Dedifferentiated amniotic fluid mesenchymal stem cell (primary cell): ENCODE data around the gene GOLGA8A.
"Not testable (repeated sequence)": the region's sequence is repeated elsewhere in the genome, so short reads cannot be mapped to it uniquely, and the experiment has no call there.

Experiments used
- DNase-seq: peaks from one replicate; pipeline ENCODE4 v3.0.0-alpha.2; 2016; ENCODE audit errors: extremely low spot score

Gene GOLGA8A

GRCh38 chr15:34437687-34438086, at the start of gene GOLGA8A:
Gene GOLGA8A (minus strand): TSS chr15:34437808. CDS start chr15:34389691, 48,117 bp downstream.
- peak; percentile 67 for DNase-seq

DNA sequence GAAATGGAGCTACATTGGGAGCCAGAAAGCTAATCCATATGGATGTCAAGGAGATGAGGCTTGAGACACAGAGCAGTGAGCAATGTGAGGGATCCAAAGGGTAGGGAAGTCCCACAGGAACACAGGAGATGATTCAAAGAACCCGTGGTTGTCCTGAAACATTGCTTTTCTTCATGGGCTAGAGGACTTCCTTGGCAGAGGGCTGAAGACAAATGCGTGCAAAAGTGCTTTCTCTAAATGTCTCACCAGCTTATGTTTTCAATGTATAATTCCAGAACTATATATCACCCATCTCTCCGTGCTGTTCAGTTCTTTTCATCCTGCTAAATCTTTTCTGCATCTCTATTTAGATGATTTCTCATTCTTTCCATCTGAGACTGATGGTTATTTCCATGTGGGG, 46.0 kb upstream of the GOLGA8A start:
- no peak for DNase-seq

- DNase-seq = no peak
These were observed 43.8 kb upstream of the GOLGA8A start for GRCh38 chr15:34481370-34481769.

GRCh38 chr15:34473840-34474239, 36.2 kb upstream of the GOLGA8A start:
- no peak for DNase-seq

DNA sequence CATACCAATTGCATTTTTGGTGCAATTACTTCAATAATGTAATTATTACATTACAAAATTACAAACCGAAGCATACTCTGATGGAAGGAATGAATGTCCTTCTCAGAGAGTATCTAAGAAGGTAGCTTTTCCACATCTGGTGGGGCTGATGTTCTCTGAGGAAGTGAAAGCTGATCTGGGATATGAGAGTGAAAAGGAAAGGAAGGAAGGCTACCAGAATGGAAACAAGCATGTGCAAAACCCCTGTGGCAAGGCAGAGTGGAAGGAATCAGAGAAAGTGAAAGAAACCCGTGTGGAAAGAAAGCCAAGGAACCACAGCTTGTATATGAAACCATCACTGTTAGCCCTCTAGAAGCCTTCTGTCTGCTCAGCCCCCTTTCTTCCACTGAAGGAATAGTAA, 35.3 kb upstream of the GOLGA8A start:
- DNase-seq = no peak

- DNase-seq = no peak
These were observed 33.3 kb upstream of the GOLGA8A start for GRCh38 chr15:34470892-34471291.

DNA sequence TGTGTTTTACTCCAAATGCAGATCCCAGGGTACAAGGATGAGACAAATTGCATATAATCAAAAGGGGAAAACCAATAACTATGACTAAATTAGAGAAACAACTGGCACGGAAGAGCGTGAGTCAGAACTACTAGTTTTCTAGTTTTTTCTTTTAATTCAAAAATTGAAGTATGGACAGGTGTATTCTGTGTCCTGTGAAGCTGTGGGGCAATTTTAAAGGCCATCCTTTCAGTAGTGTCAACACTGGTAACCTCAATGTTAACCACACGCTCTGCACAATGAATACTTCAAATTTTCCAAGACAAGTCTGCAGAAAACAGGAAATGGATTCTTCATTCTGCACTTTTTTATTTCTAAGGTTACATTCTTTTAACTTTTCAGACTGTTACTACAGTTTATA, 32.5 kb upstream of the GOLGA8A start:
- no peak for DNase-seq

GRCh38 chr15:34461730-34462129, 24.1 kb upstream of the GOLGA8A start:
- DNase-seq = no peak

DNA sequence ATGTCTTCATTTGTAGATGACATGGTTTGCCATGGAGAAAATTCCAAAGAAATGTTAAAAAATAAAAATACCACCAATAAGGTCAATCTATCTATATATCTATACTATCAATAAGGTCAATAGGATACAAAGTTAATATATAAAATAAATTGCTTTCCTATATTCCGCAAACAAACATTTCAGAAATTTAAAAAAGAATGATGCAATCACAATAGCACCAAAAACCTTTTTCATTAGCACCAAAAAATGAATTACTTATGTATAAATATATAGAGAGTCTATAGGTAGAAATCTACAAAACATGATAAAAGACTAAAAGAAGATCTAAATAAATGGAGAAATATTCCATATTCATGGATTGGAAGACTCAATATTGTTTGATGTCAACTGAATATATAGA, 22.8 kb upstream of the GOLGA8A start:
- no peak for DNase-seq

DNA sequence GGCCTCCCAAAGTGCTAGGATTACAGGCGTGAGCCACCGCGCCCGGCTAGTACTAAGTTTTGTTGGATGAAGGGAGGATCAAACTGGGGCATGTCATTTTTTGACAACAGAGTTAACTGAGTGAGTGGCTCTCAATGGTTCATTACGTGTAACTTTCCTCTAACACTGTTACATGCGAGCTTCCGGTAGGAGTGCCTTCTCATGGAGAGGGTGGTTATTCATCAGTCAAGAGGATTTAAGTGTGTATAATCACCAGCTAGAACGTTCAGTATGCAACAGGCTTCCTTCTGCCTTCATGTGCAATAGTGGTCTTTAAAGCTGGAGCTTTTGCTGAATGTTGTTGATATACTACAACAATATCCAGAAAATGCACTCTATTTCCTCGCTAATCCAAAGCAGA, 19.1 kb upstream of the GOLGA8A start:
- no peak for DNase-seq

- DNase-seq = no peak
These were observed 5.3 kb upstream of the GOLGA8A start for GRCh38 chr15:34442891-34443290.

GRCh38 chr15:34439878-34440277, 2.3 kb upstream of the GOLGA8A start:
- no peak for DNase-seq

- no peak for DNase-seq
These were observed 609 bp downstream of the GOLGA8A start for GRCh38 chr15:34436956-34437442.

DNA sequence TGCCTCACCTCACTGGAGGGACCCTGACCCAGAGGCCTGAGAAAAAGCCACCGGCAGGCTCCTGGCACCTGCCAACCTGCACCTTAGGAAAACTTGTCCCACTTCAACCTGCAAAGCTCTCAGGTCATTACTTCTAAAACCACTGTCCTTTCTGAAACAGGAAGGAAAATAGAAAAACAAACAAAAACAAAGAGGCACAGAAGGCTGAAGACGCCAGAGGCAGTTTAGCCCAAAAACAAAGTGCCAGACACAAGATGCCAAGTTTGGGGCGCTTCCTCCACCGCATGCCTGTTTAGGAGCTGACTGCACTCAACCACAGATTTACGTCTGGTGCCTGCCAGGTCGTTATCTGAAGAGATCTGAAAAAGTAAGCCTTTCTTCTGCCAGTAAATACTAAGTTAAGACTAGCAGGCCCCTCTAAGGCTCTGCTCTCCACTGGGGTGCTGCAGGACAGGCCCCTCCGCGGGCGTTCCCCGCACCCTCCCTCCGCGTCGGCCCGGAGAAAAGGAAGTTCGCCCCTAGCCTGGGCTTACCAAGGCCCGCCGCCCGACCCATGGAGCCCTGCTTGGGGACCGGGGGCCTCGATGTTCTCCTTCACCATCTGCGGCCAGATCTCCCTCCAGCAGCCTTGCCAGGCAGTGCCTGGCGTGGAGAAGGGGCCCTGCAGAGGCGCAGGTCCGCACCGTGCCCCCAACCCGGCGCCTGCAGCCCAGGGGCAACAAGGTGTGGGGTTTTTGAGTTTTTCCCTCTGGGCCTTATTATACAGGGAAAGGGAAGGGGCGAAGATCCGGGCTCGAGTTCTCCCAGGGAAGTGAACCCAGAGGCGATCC, 1.3 kb downstream of the GOLGA8A start:
- no peak for DNase-seq

GRCh38 chr15:34435658-34436057, 1.9 kb downstream of the GOLGA8A start:
- DNase-seq = no peak

GRCh38 chr15:34434627-34435305, 2.8 kb downstream of the GOLGA8A start:
- DNase-seq = no peak

GRCh38 chr15:34433956-34434626, 3.5 kb downstream of the GOLGA8A start:
- not testable (repeated sequence) for DNase-seq

DNA sequence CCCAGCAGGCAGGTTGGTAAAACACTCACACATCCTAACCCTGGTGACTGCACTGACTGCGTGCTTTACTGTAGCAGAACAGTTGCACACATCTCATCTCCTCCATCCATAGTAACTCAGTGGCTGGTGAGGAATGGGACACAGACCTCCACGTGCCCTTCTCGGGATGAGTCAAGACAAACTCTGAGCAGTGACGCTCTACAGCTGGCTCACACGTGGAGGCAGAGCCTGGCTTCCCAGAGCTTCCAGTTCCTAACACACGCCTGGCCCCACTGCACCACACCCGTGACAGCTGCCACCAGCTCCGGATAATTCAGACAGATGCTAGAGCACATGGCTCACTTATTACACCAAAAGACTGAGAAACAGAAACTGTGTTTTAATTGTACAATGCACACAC, 7.0 kb downstream of the GOLGA8A start:
- DNase-seq = not testable (repeated sequence)

DNA sequence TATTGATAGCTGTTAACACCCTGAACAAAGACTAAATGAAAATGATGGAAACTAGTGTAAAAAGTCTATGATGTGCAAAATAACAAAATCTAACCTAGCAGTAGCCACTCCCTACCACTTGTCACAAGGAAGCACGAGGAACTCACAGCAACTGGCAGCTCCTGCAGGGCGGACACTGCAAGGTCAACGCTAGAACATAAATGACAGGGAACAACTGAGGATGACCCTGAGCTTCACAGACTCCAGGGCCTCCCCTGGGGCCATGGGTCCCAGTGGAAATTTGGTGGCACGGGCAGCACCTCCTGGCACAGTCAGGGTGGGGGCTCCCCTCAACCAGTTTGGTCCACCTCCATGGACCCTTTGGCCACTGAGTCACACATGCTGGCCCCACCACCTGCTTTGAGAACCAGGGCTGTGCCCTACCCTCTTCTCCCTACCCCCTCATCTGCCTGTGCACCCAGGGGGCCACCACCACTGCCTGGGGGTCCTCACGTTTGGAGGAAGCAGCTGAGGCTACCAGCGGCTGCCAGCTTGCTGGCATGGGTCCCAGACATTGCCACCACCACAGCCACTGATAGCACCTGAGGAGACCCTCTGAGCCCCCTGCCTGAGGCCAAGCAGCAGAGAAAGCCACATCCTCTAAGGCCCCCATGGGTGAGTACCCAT, 14.1 kb downstream of the GOLGA8A start:
- not testable (repeated sequence) for DNase-seq

- not testable (repeated sequence) for DNase-seq
These were observed 16.7 kb downstream of the GOLGA8A start for GRCh38 chr15:34420953-34421352.

- DNase-seq = not testable (repeated sequence)
These were observed 19.2 kb downstream of the GOLGA8A start for GRCh38 chr15:34418435-34418834.

DNA sequence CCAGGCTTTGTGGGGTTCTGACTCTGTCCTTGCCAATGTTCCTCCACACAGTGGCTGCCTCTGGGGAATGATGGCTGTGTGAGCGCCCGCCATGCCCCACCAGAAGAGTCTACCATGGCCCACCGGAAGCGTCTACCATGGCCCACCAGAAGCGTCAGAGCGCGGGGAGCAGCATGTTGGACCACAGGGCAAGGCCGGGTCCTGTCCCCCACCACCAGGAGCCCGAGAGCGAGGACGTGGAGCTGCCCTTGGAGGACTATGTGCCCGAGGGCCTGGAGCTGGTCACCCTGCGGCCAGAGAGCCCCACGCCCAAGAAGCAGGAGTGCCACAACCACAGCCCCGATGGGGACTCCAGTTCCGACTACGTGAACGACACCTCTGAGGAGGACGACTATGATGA, 28.1 kb downstream of the GOLGA8A start:
- DNase-seq = not testable (repeated sequence)
